ENCODE results near the gene NFATC3.

DNA sequence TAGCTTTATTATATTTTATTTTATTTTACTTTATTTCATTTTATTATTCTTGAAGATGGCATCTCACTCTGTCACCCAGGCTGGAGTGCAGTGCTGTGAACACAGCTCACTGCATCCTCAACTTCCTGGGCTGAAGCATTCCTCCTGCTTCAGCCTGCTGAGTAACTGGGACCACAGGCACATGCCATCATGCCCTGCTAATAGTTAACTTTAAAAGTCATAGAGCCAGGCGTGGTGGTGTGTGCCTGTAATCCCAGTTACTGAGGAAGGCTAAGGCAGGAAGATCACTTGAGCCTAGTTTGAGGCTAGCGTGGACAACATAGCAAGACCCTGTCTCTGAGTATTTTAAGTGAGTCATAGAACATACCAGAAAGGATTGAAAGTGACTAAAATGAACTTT is 112.1 kb downstream of the NFATC3 start:
- TF ChIP-seq, protein P1, sequence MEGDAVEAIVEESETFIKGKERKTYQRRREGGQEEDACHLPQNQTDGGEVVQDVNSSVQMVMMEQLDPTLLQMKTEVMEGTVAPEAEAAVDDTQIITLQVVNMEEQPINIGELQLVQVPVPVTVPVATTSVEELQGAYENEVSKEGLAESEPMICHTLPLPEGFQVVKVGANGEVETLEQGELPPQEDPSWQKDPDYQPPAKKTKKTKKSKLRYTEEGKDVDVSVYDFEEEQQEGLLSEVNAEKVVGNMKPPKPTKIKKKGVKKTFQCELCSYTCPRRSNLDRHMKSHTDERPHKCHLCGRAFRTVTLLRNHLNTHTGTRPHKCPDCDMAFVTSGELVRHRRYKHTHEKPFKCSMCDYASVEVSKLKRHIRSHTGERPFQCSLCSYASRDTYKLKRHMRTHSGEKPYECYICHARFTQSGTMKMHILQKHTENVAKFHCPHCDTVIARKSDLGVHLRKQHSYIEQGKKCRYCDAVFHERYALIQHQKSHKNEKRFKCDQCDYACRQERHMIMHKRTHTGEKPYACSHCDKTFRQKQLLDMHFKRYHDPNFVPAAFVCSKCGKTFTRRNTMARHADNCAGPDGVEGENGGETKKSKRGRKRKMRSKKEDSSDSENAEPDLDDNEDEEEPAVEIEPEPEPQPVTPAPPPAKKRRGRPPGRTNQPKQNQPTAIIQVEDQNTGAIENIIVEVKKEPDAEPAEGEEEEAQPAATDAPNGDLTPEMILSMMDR (IDR thresholded peaks at IDR 0.05; ENCODE audit: insufficient read depth, low read length) = no peak
- no peak for TF ChIP-seq GABPA (IDR thresholded peaks at IDR 0.05; ENCODE audit: low read depth)

Measured in HL-60 (cell line).